Mesothelial cell of epicardium (in vitro differentiated cells): ENCODE results near the gene LYSET. TPM values are rescaled to one million over a fixed set of nuclear protein-coding genes. Genes with fewer than 3 reads are reported as not detected.
A peak's percentile ranks its signal among the peaks of the same experiment; 100 is the strongest.

Experiments
- DNase-seq, 2 experiments: peaks; one replicate each; pipeline ENCODE4 v3.0.0; 2021; ENCODE audit warnings: low spot score in 2 of 2; ENCODE audit not compliant: unreplicated experiment in 2 of 2
- H3K27ac Mint-ChIP-seq: 2 replicates; pipeline ENCODE4 v1.8.0; 2021; ENCODE audit warnings: mixed read lengths
- H3K27me3 Mint-ChIP-seq: 2 replicates; pipeline ENCODE4 v1.8.0; 2021; ENCODE audit warnings: low read depth, mixed read lengths
- H3K36me3 Mint-ChIP-seq: 2 replicates; pipeline ENCODE4 v1.8.0; 2021; ENCODE audit warnings: mixed read lengths
- H3K4me1 Mint-ChIP-seq: 2 replicates; pipeline ENCODE4 v1.8.0; 2021; ENCODE audit warnings: mixed read lengths
- H3K4me3 Mint-ChIP-seq: 2 replicates; pipeline ENCODE4 v1.8.0; 2021; ENCODE audit warnings: mild to moderate bottlenecking, moderate library complexity, mixed read lengths
- H3K9me3 Mint-ChIP-seq: 2 replicates; pipeline ENCODE4 v1.8.0; 2021; ENCODE audit warnings: mixed read lengths
- total RNA-seq: library from RNA; stranded (reverse); gene quantifications from 3 replicates; pipeline ENCODE4 v1.2.1, GENCODE V29; 2021
- TF ChIP-seq, protein P1 (sequence below): fragments of 200-600 bp; sonication (generic); IDR thresholded peaks from one replicate; pipeline ENCODE4 v1.5.0; 2021; ENCODE audit warnings: antibody characterized with exemption; ENCODE audit not compliant: unreplicated experiment

The LYSET gene
- total RNA-seq, 1 donor from 2014 or later = 13.7 TPM

DNA sequence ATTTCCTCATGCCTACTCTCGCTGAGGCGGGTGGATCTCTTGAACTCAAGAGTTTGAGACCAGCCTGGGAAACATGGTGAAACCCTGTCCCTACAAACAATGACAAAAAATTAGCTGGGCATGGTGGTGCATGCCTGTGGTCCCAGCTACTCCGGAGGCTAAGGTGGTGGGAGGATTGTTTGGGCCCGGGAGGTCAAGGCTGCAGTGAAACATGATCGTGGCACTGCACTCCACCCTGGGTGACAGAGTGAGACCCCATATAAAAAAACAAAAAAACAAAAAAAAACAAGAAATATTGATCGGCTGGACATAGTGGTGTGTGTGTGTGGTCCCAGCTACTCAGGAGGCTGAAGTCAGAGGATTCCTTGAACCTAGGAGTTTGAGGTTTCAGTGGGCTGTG lies 9.6 kb upstream of the LYSET start:
- DNase-seq = no peak
- Mint-ChIP-seq H3K27me3 (peaks cover 2% of the 10 kb centered on the region), H3K9me3 (no peaks in the 10 kb centered on the region), H3K27ac (no peak overlapping the region), H3K36me3 (no peaks in the 10 kb centered on the region), H3K4me3 (no peak overlapping the region), H3K4me1 (peaks cover 3% of the 10 kb centered on the region)
- TF ChIP-seq, protein P1, sequence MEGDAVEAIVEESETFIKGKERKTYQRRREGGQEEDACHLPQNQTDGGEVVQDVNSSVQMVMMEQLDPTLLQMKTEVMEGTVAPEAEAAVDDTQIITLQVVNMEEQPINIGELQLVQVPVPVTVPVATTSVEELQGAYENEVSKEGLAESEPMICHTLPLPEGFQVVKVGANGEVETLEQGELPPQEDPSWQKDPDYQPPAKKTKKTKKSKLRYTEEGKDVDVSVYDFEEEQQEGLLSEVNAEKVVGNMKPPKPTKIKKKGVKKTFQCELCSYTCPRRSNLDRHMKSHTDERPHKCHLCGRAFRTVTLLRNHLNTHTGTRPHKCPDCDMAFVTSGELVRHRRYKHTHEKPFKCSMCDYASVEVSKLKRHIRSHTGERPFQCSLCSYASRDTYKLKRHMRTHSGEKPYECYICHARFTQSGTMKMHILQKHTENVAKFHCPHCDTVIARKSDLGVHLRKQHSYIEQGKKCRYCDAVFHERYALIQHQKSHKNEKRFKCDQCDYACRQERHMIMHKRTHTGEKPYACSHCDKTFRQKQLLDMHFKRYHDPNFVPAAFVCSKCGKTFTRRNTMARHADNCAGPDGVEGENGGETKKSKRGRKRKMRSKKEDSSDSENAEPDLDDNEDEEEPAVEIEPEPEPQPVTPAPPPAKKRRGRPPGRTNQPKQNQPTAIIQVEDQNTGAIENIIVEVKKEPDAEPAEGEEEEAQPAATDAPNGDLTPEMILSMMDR = no peak

GRCh38 chr14:93183596-93184317 lies 1.4 kb upstream of the LYSET start:
- DNase-seq = no peak
- peaks cover 17% of the 10 kb centered on the region for H3K4me1 Mint-ChIP-seq
- peak overlapping the region; percentile 83 for H3K4me3 Mint-ChIP-seq
- no peaks in the 10 kb centered on the region for H3K27me3 Mint-ChIP-seq
- peak overlapping the region; percentile 83 for H3K27ac Mint-ChIP-seq
- TF ChIP-seq, protein P1 = no peak
- peaks cover 4% of the 10 kb centered on the region for H3K36me3 Mint-ChIP-seq
- H3K9me3 Mint-ChIP-seq = no peaks in the 10 kb centered on the region

DNA sequence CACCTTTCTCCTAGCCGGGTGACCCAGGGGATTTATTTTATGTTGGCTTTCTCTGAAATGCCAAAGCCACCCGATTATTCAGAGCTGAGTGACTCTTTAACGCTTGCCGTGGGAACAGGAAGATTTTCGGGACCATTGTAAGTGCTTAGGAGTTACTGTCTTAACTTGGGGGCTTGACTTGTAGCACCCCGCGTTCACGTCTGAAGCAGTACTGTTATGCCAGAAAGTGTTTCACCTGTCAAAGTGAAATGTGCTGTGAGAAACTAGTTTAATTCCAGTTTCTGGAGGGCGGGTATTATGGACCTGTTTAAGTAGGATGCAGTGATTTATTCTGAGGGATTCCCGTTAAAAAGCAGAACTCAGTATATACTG lies 218 bp downstream of the LYSET start:
- peak overlapping the region; percentile 92 for H3K4me3 Mint-ChIP-seq

DNA sequence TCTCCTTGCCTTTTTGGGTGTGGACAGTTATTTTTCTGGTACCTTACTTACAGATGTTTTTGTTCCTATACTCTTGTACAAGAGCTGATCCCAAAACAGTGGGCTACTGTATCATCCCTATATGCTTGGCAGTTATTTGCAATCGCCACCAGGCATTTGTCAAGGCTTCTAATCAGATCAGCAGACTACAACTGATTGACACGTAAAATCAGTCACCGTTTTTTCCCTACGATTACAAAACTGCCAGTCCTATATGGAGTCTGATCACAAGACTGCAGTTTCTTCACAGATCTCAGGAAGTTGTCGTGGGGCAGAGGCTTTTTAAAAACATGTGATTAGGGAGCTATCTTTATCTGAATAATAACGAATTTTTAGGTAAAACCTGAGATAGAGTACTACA lies 1.3 kb downstream of the LYSET start:
- Mint-ChIP-seq H3K9me3 (no peaks in the 10 kb centered on the region), H3K27ac (no peak overlapping the region), H3K27me3 (no peaks in the 10 kb centered on the region), H3K4me3 (peak overlapping the region; percentile 52), H3K4me1 (peaks cover 17% of the 10 kb centered on the region), H3K36me3 (peaks cover 6% of the 10 kb centered on the region)
- TF ChIP-seq, protein P1 = no peak
- DNase-seq = no peak

More for the DNA sequence above, 218 bp downstream of the LYSET start:
- Mint-ChIP-seq H3K36me3 (peaks cover 6% of the 10 kb centered on the region), H3K27me3 (no peaks in the 10 kb centered on the region), H3K27ac (peak overlapping the region; percentile 96), H3K4me1 (peaks cover 17% of the 10 kb centered on the region), H3K9me3 (no peaks in the 10 kb centered on the region)
- TF ChIP-seq, protein P1 = no peak
- DNase-seq = no peak

DNA sequence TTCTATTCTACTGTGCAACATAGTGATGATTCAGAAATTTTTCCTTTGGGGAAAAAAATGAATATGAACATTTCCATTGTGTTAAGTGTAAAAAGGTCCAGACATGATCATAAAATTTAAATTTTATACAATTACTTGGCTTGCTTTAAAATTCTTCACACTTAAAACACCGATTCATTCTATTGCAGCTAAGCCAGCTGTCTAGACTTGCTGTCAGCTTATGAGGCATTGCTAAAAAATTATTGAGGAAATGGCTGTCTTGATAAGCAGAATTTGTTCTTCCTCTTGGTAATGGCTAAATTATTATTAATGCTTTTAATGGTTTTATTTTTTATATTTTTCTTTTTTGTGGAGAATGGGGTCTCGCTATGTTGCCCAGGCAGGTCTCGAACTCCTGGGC lies 1.8 kb downstream of the LYSET start:
- H3K36me3 Mint-ChIP-seq = peaks cover 2% of the 10 kb centered on the region
- TF ChIP-seq, protein P1 = no peak
- peaks cover 17% of the 10 kb centered on the region for H3K4me1 Mint-ChIP-seq
- no peaks in the 10 kb centered on the region for H3K9me3 Mint-ChIP-seq
- H3K4me3 Mint-ChIP-seq = no peak overlapping the region
- no peak overlapping the region for H3K27ac Mint-ChIP-seq
- H3K27me3 Mint-ChIP-seq = no peaks in the 10 kb centered on the region
- no peak for DNase-seq
